IPS DF 6.9 (cell line): ENCODE data around the gene MXRA8.

Experiments used
- DNase-seq: peaks from one replicate; pipeline ENCODE4 v3.0.0-alpha.2; 2013; ENCODE audit warnings: low read depth, low spot score
- H3K27ac ChIP-seq: one replicate; pipeline ENCODE4 v1.5.1; 2013; ENCODE audit warnings: low read length, control low read depth
- H3K27me3 ChIP-seq: 2 replicates; pipeline ENCODE4 v1.6.1; 2013; ENCODE audit warnings: mild to moderate bottlenecking, low read length; ENCODE audit not compliant: control insufficient read depth, insufficient read depth
- H3K36me3 ChIP-seq: 2 replicates; pipeline ENCODE4 v1.6.1; 2013; ENCODE audit warnings: low read length; ENCODE audit not compliant: control insufficient read depth, insufficient read depth
- H3K4me1 ChIP-seq: 2 replicates; pipeline ENCODE4 v1.6.1; 2013; ENCODE audit warnings: low read length; ENCODE audit not compliant: control insufficient read depth, insufficient read depth
- H3K4me3 ChIP-seq: 2 replicates; pipeline ENCODE4 v1.5.1; 2013; ENCODE audit warnings: mild to moderate bottlenecking, low read length
- H3K9me3 ChIP-seq: 2 replicates; pipeline ENCODE4 v1.6.1; 2013; ENCODE audit warnings: low read length, inconsistent platforms; ENCODE audit not compliant: control insufficient read depth, insufficient read depth
- WGBS: extraction: QIAGEN DNeasy Blood & Tissue Kit; methylation state at CpG from one replicate; pipeline ENCODE4 v1.1.7; 2013; ENCODE audit warnings: mixed read lengths, missing lambda C conversion rate; ENCODE audit not compliant: insufficient read length, insufficient coverage; 5-methylcytosine and 5-hydroxymethylcytosine counted together

MXRA8 gene

GRCh38 chr1:1327291-1327690 is 31.1 kb downstream of the MXRA8 start:
- no CpG with 5 or more reads among the region's 40 CpGs for whole genome bisulfite sequencing
- Histone ChIP-seq H3K36me3 (peaks cover 3% of the 10 kb centered on the region; the same call in 1 of the 2 replicates), H3K27ac (no peak overlapping the region), H3K4me1 (peaks cover 4% of the 10 kb centered on the region; the same call in 1 of the 2 replicates), H3K9me3 (no peaks in the 10 kb centered on the region), H3K27me3 (no peaks in the 10 kb centered on the region), H3K4me3 (no peak overlapping the region)
- DNase-seq: no peak

- no peak overlapping the region for H3K4me3 ChIP-seq
- H3K9me3 ChIP-seq: no peaks in the 10 kb centered on the region
- no peaks in the 10 kb centered on the region for H3K27me3 ChIP-seq
- no peak for DNase-seq
- H3K4me1 ChIP-seq: peaks cover 4% of the 10 kb centered on the region; the same call in 1 of the 2 replicates
- peaks cover 11% of the 10 kb centered on the region for H3K36me3 ChIP-seq
- no CpG with 5 or more reads among the region's 8 CpGs for WGBS
- H3K27ac ChIP-seq: no peak overlapping the region
Observed at GRCh38 chr1:1326075-1326605, 32.2 kb downstream of the MXRA8 start.

- peaks cover 16% of the 10 kb centered on the region for H3K36me3 ChIP-seq
- H3K27ac ChIP-seq: no peak overlapping the region
- WGBS: no CpG with 5 or more reads among the region's 16 CpGs
- peaks cover 4% of the 10 kb centered on the region; the same call in 1 of the 2 replicates for H3K4me1 ChIP-seq
- peak overlapping the region; percentile 57 for H3K4me3 ChIP-seq
- H3K9me3 ChIP-seq: no peaks in the 10 kb centered on the region
- no peaks in the 10 kb centered on the region for H3K27me3 ChIP-seq
- no peak for DNase-seq
Observed at GRCh38 chr1:1325288-1326074, 32.9 kb downstream of the MXRA8 start.

GRCh38 chr1:1324524-1325287 is 33.6 kb downstream of the MXRA8 start, which contains the start of the genes CPTP and INTS11:
CPTP (plus strand) TSS chr1:1324802; CDS start chr1:1326911, 2,109 bp downstream.
INTS11 (minus strand) TSS chr1:1324660; CDS start chr1:1324608, 52 bp downstream.
- Histone ChIP-seq H3K9me3 (no peaks in the 10 kb centered on the region), H3K27ac (no peak within 1 kb of the TSS), H3K4me1 (peaks cover 4% of the 10 kb centered on the region; the same call in 1 of the 2 replicates), H3K4me3 (peak within 1 kb of the TSS; percentile 91), H3K27me3 (no peaks in the 10 kb centered on the region), H3K36me3 (peaks cover 18% of the 10 kb centered on the region)
- no CpG with 5 or more reads among the region's 84 CpGs for WGBS
- peak; percentile 73 for DNase-seq

- peaks cover 20% of the 10 kb centered on the region for H3K36me3 ChIP-seq
- no peak overlapping the region for H3K27ac ChIP-seq
- H3K4me3 ChIP-seq: peak overlapping the region; percentile 91
- H3K9me3 ChIP-seq: no peaks in the 10 kb centered on the region
- WGBS: no CpG with 5 or more reads among the region's 41 CpGs
- H3K27me3 ChIP-seq: no peaks in the 10 kb centered on the region
- DNase-seq: no peak
- peaks cover 2% of the 10 kb centered on the region; the same call in 1 of the 2 replicates for H3K4me1 ChIP-seq
Observed at GRCh38 chr1:1324084-1324523, 34.3 kb downstream of the MXRA8 start.

GRCh38 chr1:1322952-1323351 is 35.4 kb downstream of the MXRA8 start:
- H3K27me3 ChIP-seq: no peaks in the 10 kb centered on the region
- H3K36me3 ChIP-seq: peaks cover 24% of the 10 kb centered on the region
- no CpG with 5 or more reads among the region's 10 CpGs for WGBS
- H3K4me3 ChIP-seq: no peak overlapping the region
- no peak overlapping the region for H3K27ac ChIP-seq
- H3K4me1 ChIP-seq: peaks cover 2% of the 10 kb centered on the region; the same call in 1 of the 2 replicates
- H3K9me3 ChIP-seq: no peaks in the 10 kb centered on the region
- DNase-seq: no peak

- Histone ChIP-seq H3K4me3 (no peak overlapping the region), H3K36me3 (peaks cover 23% of the 10 kb centered on the region), H3K27ac (no peak overlapping the region), H3K27me3 (no peaks in the 10 kb centered on the region), H3K9me3 (no peaks in the 10 kb centered on the region), H3K4me1 (peaks cover 2% of the 10 kb centered on the region; the same call in 1 of the 2 replicates)
- no peak for DNase-seq
- WGBS: no CpG with 5 or more reads among the region's 14 CpGs
Observed at GRCh38 chr1:1322418-1322817, 35.9 kb downstream of the MXRA8 start.

- H3K27me3 ChIP-seq: no peaks in the 10 kb centered on the region
- DNase-seq: no peak
- no peaks in the 10 kb centered on the region for H3K9me3 ChIP-seq
- peaks cover 2% of the 10 kb centered on the region; the same call in 1 of the 2 replicates for H3K4me1 ChIP-seq
- WGBS: no CpG with 5 or more reads among the region's 8 CpGs
- H3K36me3 ChIP-seq: peaks cover 22% of the 10 kb centered on the region
- no peak overlapping the region for H3K4me3 ChIP-seq
- no peak overlapping the region for H3K27ac ChIP-seq
Observed at GRCh38 chr1:1321477-1321876, 36.9 kb downstream of the MXRA8 start.

GRCh38 chr1:1320666-1321448 is 37.5 kb downstream of the MXRA8 start:
- no peak for DNase-seq
- Histone ChIP-seq H3K27ac (no peak overlapping the region), H3K27me3 (no peaks in the 10 kb centered on the region), H3K4me1 (peaks cover 2% of the 10 kb centered on the region; the same call in 1 of the 2 replicates), H3K4me3 (no peak overlapping the region), H3K9me3 (no peaks in the 10 kb centered on the region), H3K36me3 (peaks cover 22% of the 10 kb centered on the region)
- no CpG with 5 or more reads among the region's 23 CpGs for WGBS

- DNase-seq: no peak
- no peak overlapping the region for H3K27ac ChIP-seq
- WGBS: no CpG with 5 or more reads among the region's 13 CpGs
- H3K4me3 ChIP-seq: no peak overlapping the region
- 0 out of 2 replicates have a peak, but pooled peaks cover 2% of the 10 kb centered on the region for H3K4me1 ChIP-seq
- no peaks in the 10 kb centered on the region for H3K9me3 ChIP-seq
- H3K27me3 ChIP-seq: no peaks in the 10 kb centered on the region
- peaks cover 24% of the 10 kb centered on the region for H3K36me3 ChIP-seq
Observed at GRCh38 chr1:1319646-1319941, 38.8 kb downstream of the MXRA8 start.
